Activated CD4-positive, CD25-positive, alpha-beta regulatory T cell treated with anti-CD3 and anti-CD28 coated beads, Interleukin-2, amount 50 U/mL, for 72 hours (primary cell): ENCODE data around the gene PDE4D.
A peak's percentile ranks its signal among the peaks of the same experiment; 100 is the strongest.

ENCODE experiments used
- DNase-seq: peaks from one replicate; pipeline ENCODE4 v3.0.0; 2021

PDE4D gene

GRCh38 chr5:59054963-59055528 is 838.5 kb downstream of the PDE4D start:
- no peak for DNase-seq

GRCh38 chr5:59051951-59052350 is 841.6 kb downstream of the PDE4D start:
- no peak for DNase-seq

- DNase-seq = no peak
These were observed 844.4 kb downstream of the PDE4D start for GRCh38 chr5:59049095-59049494.

GRCh38 chr5:59042201-59043055 is 851.1 kb downstream of the PDE4D start:
- DNase-seq = no peak

GRCh38 chr5:59041355-59041754 is 852.2 kb downstream of the PDE4D start:
- no peak for DNase-seq

GRCh38 chr5:59040804-59041201 is 852.7 kb downstream of the PDE4D start:
- DNase-seq = no peak

- DNase-seq = no peak
These were observed 853.3 kb downstream of the PDE4D start for GRCh38 chr5:59040024-59040803.

- peak; percentile 84 for DNase-seq
These were observed 854.1 kb downstream of the PDE4D start for GRCh38 chr5:59039296-59040023.

GRCh38 chr5:59038798-59039295 is 854.7 kb downstream of the PDE4D start:
- DNase-seq = no peak

GRCh38 chr5:59037941-59038797 is 855.4 kb downstream of the PDE4D start:
- DNase-seq = no peak

- no peak for DNase-seq
These were observed 856.1 kb downstream of the PDE4D start for GRCh38 chr5:59037453-59037852.

- DNase-seq = no peak
These were observed 856.5 kb downstream of the PDE4D start for GRCh38 chr5:59037041-59037440.

- DNase-seq = no peak
These were observed 857.1 kb downstream of the PDE4D start for GRCh38 chr5:59036274-59036961.

GRCh38 chr5:59035681-59036080 is 857.8 kb downstream of the PDE4D start:
- DNase-seq = no peak

- DNase-seq = no peak
These were observed 858.9 kb downstream of the PDE4D start for GRCh38 chr5:59034498-59035186.

GRCh38 chr5:59027145-59027907 is 866.2 kb downstream of the PDE4D start:
- DNase-seq = no peak

GRCh38 chr5:59025734-59026133 is 867.8 kb downstream of the PDE4D start:
- no peak for DNase-seq

- no peak for DNase-seq
These were observed 871.5 kb downstream of the PDE4D start for GRCh38 chr5:59021837-59022514.

GRCh38 chr5:59021286-59021673 is 872.2 kb downstream of the PDE4D start:
- DNase-seq = no peak
